Measurements from ENCODE around the gene BABAM2. TPM values are rescaled to one million over a fixed set of nuclear protein-coding genes. Genes with fewer than 3 reads are reported as not detected.

BABAM2 gene
- total RNA-seq (10 to 100 TPM; 48.2 to 74.5 (median 57.2) TPM), polyA plus RNA-seq (10 to 100 TPM; 34.2 to 72.4 (median 40.6) TPM)
- long read RNA-seq, donor 1, transcript BABAM2-204 (12 exons, 1,657 nt) = major isoform, 8 of 25 reads
- long read RNA-seq, donor 1, partial matches to known transcripts = 0 of 25 reads
- long read RNA-seq, donor 1, other reads (novel, unspliced or antisense) = 11 of 25 reads
- long read RNA-seq, donor 2, transcript BABAM2-201 (13 exons, 1,681 nt) = minor isoform, 5 of 73 reads
- long read RNA-seq, donor 2, transcript BABAM2-202 (13 exons, 1,852 nt) = minor isoform, 10 of 73 reads
- long read RNA-seq, donor 2, transcript BABAM2-204 (12 exons, 1,657 nt) = major isoform, 33 of 73 reads
- long read RNA-seq, donor 2, partial matches to known transcripts = 5 of 73 reads
- long read RNA-seq, donor 2, other reads (novel, unspliced or antisense) = 18 of 73 reads

- peak within 1 kb of the TSS; percentile 88 for H3K27ac ChIP-seq
- no peak for TF ChIP-seq CTCF (IDR thresholded peaks at IDR 0.05)
- no peaks in the 10 kb centered on the region for H3K9me3 ChIP-seq
- 0% methylated on average over 50 to 79 of the region's 79 CpGs for whole genome bisulfite sequencing, 3 donors
- ATAC-seq = peak; percentile 96 to 98 (median 97)
- intact Hi-C loops (cut with DNase I) = loop anchor here (2.0 to 10.0 kb wide), 4 partner anchors 67 to 508 kb away; partner anchors contain the start of genes FOSL2 (in 1 of the 2) and MRPL33 (in 1 of the 2)
- no peaks in the 10 kb centered on the region for H3K27me3 ChIP-seq (ENCODE audit: insufficient read depth in 3 of 3, low read length in 2 of 3)
- DNase-seq = peak; percentile 89 to 94
- peaks cover 0 to 9% of the 10 kb centered on the region in 2 donors for H3K36me3 ChIP-seq (ENCODE audit: insufficient read depth in 1 of 2, low read depth in 1 of 2)
- H3K4me3 ChIP-seq = peak within 1 kb of the TSS; percentile 70
- H3K4me1 ChIP-seq = peaks cover 26% of the 10 kb centered on the region
Measured at GRCh38 chr2:27890146-27890923, at the start of gene BABAM2, which contains the start of gene RBKS. Gene BABAM2 (plus strand): TSS chr2:27890729. CDS start chr2:27894557, 3,828 bp downstream. Gene RBKS (minus strand): TSS chr2:27890387. CDS start chr2:27890345, 42 bp downstream.

GRCh38 chr2:27842894-27843293, 47.6 kb upstream of the BABAM2 start:
- Histone ChIP-seq H3K4me3 (no peak overlapping the region), H3K36me3 (ENCODE audit: insufficient read depth in 1 of 2, low read depth in 1 of 2) (no peaks in the 10 kb centered on the region), H3K27me3 (ENCODE audit: insufficient read depth in 3 of 3, low read length in 2 of 3) (no peaks in the 10 kb centered on the region), H3K9me3 (no peaks in the 10 kb centered on the region), H3K27ac (no peak overlapping the region), H3K4me1 (peaks cover 21% of the 10 kb centered on the region)
- no peak for TF ChIP-seq CTCF (IDR thresholded peaks at IDR 0.05)
- 36 to 41% (median 37%) methylated on average over 5 of the region's 5 CpGs for WGBS, 3 donors
- DNase-seq = no peak
- intact Hi-C loops (cut with DNase I) = no loop called here
- ATAC-seq = peak in 1 of 4 donors; percentile 38

GRCh38 chr2:27843992-27844391, 46.5 kb upstream of the BABAM2 start:
- Histone ChIP-seq H3K27me3 (ENCODE audit: insufficient read depth in 3 of 3, low read length in 2 of 3) (no peaks in the 10 kb centered on the region), H3K27ac (peak overlapping the region; percentile 60), H3K4me1 (peaks cover 21% of the 10 kb centered on the region), H3K9me3 (no peaks in the 10 kb centered on the region), H3K36me3 (ENCODE audit: insufficient read depth in 1 of 2, low read depth in 1 of 2) (no peaks in the 10 kb centered on the region), H3K4me3 (no peak overlapping the region)
- 79 to 94% (median 85%) methylated on average over 7 of the region's 7 CpGs for WGBS, 3 donors
- peak in 2 of 4 donors; percentile 32 to 33 for ATAC-seq
- no peak for TF ChIP-seq CTCF (IDR thresholded peaks at IDR 0.05)
- intact Hi-C loops (cut with DNase I) = no loop called here
- DNase-seq = no peak

- intact Hi-C loops (cut with DNase I) = loop anchor here in 1 of 2 donors (5.0 kb wide), 2 partner anchors 38 to 42 kb away; no protein-coding TSS in a partner anchor
- DNase-seq = no peak
- peak; percentile 56 to 83 (median 64) for ATAC-seq
Measured at GRCh38 chr2:27844821-27845255, 45.7 kb upstream of the BABAM2 start.

More at GRCh38 chr2:27844821-27845255, 45.7 kb upstream of the BABAM2 start:
- WGBS, 3 donors = 12 to 28% (median 19%) methylated on average over 4 of the region's 4 CpGs
- no peaks in the 10 kb centered on the region for H3K27me3 ChIP-seq (ENCODE audit: insufficient read depth in 3 of 3, low read length in 2 of 3)
- H3K36me3 ChIP-seq (ENCODE audit: insufficient read depth in 1 of 2, low read depth in 1 of 2) = no peaks in the 10 kb centered on the region
- peak overlapping the region; percentile 60 for H3K27ac ChIP-seq
- H3K4me1 ChIP-seq = peaks cover 26% of the 10 kb centered on the region
- no peak for TF ChIP-seq CTCF (IDR thresholded peaks at IDR 0.05)
- no peaks in the 10 kb centered on the region for H3K9me3 ChIP-seq
- H3K4me3 ChIP-seq = no peak overlapping the region
